Forelimb muscle (tissue), 1 donor: Measurements from ENCODE around the gene SNUPN. TPM values are rescaled to one million over a fixed set of nuclear protein-coding genes. Genes with fewer than 3 reads are reported as not detected.

Experiments
- DNase-seq: peaks from one replicate; pipeline ENCODE4 v3.0.0-alpha.2; 2013; ENCODE audit warnings: low read depth
- polyA plus RNA-seq: library from polyadenylated mRNA; unstranded; fragments of 120-200 nt; gene quantifications from one replicate; pipeline ENCODE4 v1.2.1, GENCODE V29; 2013; ENCODE audit not compliant: insufficient read length

SNUPN gene
- 17.6 TPM for polyA plus RNA-seq

- DNase-seq: peak; percentile 86
Measured at GRCh38 chr15:75625542-75626347, at the start of gene SNUPN. Gene SNUPN, minus strand, starts transcription at chr15:75625725. Its CDS starts 4,674 bp downstream, at chr15:75621051.

GRCh38 chr15:75674366-75674765 is 48.8 kb upstream of the SNUPN start:
- DNase-seq: no peak

- DNase-seq: peak; percentile 82
Measured at GRCh38 chr15:75673426-75674235, 48.1 kb upstream of the SNUPN start.

GRCh38 chr15:75672646-75673425 is 47.3 kb upstream of the SNUPN start:
- no peak for DNase-seq

GRCh38 chr15:75671730-75672602 is 46.4 kb upstream of the SNUPN start:
- no peak for DNase-seq

- DNase-seq: no peak
Measured at GRCh38 chr15:75669879-75670212, 44.3 kb upstream of the SNUPN start.

GRCh38 chr15:75669191-75669878 is 43.8 kb upstream of the SNUPN start:
- DNase-seq: no peak

- DNase-seq: peak; percentile 52
Measured at GRCh38 chr15:75666823-75667501, 41.4 kb upstream of the SNUPN start.

- no peak for DNase-seq
Measured at GRCh38 chr15:75663931-75664421, 38.5 kb upstream of the SNUPN start.

GRCh38 chr15:75662823-75663519 is 37.4 kb upstream of the SNUPN start:
- no peak for DNase-seq

GRCh38 chr15:75661756-75662140 is 36.2 kb upstream of the SNUPN start:
- no peak for DNase-seq

GRCh38 chr15:75661100-75661755 is 35.7 kb upstream of the SNUPN start:
- DNase-seq: no peak

- no peak for DNase-seq
Measured at GRCh38 chr15:75659928-75660645, 34.6 kb upstream of the SNUPN start.

GRCh38 chr15:75659141-75659771 is 33.7 kb upstream of the SNUPN start:
- DNase-seq: no peak

GRCh38 chr15:75656813-75657212 is 31.3 kb upstream of the SNUPN start:
- no peak for DNase-seq

GRCh38 chr15:75656331-75656730 is 30.8 kb upstream of the SNUPN start:
- no peak for DNase-seq

GRCh38 chr15:75655931-75656330 is 30.4 kb upstream of the SNUPN start:
- DNase-seq: no peak
